Measurements from ENCODE around the gene PXK.

Gene PXK

DNA sequence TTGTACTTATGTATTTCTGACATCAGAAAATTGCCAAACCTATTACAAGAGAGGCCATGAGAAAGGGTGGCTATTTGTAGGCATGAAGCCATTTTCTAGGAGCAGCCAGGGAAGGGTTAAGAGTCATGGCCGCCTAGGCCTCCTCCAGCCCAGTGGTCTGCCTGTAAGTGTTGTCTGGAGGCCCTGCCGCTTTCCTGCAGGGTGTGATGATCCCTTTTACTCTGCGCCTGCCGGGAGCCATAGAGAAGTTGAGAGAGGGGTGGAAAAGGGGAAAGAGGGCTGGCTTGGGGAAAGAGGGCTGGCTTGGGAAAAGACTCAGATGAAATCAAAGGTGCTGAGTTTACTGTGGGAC is 130.1 kb downstream of the PXK start:
- Histone ChIP-seq H3K9me3 (replicated peaks; ENCODE audit: insufficient read depth, low read length) (no peaks in the 10 kb centered on the region), H3K9ac (ENCODE audit: low read length) (no peak overlapping the region), H3K4me2 (ENCODE audit: low read depth, low read length) (no peak overlapping the region), H3K4me3 (ENCODE audit: low read length) (no peak overlapping the region), H3K79me2 (ENCODE audit: low read length) (no peaks in the 10 kb centered on the region), H4K20me1 (ENCODE audit: insufficient read depth, low read length) (no peaks in the 10 kb centered on the region), H3K27me3 (replicated peaks; ENCODE audit: insufficient read depth, low read length) (no peaks in the 10 kb centered on the region), H3F3A (ENCODE audit: insufficient read depth, low read length) (no peaks in the 10 kb centered on the region), H3K27ac (ENCODE audit: low read length) (no peak overlapping the region), H3K4me1 (ENCODE audit: low read length) (no peaks in the 10 kb centered on the region), H3K9me2 (replicated peaks; ENCODE audit: insufficient read depth, low read length) (no peaks in the 10 kb centered on the region), H2AFZ (ENCODE audit: low read length) (no peak overlapping the region), H3K36me3 (replicated peaks; ENCODE audit: insufficient read depth, low read length) (no peaks in the 10 kb centered on the region)
- TF ChIP-seq EZH2phosphoT487 (IDR thresholded peaks at IDR 0.05; ENCODE audit: low read length) (no peak), EZH2 (optimal IDR thresholded peaks at IDR 0.05; ENCODE audit: low read depth, low read length) (no peak)
- TF ChIP-seq, protein P1, sequence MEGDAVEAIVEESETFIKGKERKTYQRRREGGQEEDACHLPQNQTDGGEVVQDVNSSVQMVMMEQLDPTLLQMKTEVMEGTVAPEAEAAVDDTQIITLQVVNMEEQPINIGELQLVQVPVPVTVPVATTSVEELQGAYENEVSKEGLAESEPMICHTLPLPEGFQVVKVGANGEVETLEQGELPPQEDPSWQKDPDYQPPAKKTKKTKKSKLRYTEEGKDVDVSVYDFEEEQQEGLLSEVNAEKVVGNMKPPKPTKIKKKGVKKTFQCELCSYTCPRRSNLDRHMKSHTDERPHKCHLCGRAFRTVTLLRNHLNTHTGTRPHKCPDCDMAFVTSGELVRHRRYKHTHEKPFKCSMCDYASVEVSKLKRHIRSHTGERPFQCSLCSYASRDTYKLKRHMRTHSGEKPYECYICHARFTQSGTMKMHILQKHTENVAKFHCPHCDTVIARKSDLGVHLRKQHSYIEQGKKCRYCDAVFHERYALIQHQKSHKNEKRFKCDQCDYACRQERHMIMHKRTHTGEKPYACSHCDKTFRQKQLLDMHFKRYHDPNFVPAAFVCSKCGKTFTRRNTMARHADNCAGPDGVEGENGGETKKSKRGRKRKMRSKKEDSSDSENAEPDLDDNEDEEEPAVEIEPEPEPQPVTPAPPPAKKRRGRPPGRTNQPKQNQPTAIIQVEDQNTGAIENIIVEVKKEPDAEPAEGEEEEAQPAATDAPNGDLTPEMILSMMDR (IDR thresholded peaks at IDR 0.05; ENCODE audit: low read length) = no peak
- DNase-seq = no peak

DNA sequence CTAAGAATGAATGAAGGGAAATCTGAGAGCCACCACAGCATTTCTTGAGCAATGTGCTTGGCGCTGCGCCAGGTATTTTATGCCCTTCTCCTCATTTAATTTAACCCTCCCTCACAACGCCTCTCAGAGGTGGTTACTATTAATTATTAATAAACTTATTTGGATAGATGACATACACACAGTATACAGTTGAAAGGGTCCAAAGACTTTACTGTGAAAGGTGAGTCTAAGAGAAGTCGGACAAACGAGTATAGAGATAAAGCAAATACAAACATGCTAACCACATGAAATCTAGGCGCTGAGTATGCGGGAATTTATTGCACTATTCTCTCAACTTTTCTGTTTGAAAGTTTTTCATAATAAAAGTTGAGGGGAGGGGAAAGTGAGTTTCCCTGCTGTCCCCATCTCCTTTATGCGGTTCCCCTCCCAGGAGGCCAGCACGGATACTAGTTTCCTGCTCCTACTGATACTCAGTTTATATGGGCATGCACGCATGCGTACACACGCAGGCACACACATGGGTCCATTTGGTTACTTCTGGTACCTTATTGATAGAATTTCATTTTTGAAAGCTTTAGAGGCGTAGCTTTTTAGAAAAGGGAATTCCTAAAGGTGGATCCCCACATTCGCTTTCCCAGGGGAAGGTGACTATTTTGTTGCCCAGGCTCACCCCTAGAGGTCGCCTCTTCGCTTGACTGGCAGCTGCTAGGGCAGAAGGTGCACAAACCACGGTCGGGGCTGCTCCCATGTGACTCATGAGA is 130.7 kb downstream of the PXK start:
- no peaks in the 10 kb centered on the region for H3K36me3 ChIP-seq (replicated peaks; ENCODE audit: insufficient read depth, low read length)
- no peak overlapping the region for H3K4me3 ChIP-seq (ENCODE audit: low read length)
- H2AFZ ChIP-seq (ENCODE audit: low read length) = no peak overlapping the region
- no peaks in the 10 kb centered on the region for H3K9me3 ChIP-seq (replicated peaks; ENCODE audit: insufficient read depth, low read length)
- no peaks in the 10 kb centered on the region for H3K27me3 ChIP-seq (replicated peaks; ENCODE audit: insufficient read depth, low read length)
- H3K4me1 ChIP-seq (ENCODE audit: low read length) = no peaks in the 10 kb centered on the region
- H3F3A ChIP-seq (ENCODE audit: insufficient read depth, low read length) = no peaks in the 10 kb centered on the region
- H3K27ac ChIP-seq (ENCODE audit: low read length) = no peak overlapping the region
- peak; percentile 75 for DNase-seq
- H3K9ac ChIP-seq (ENCODE audit: low read length) = no peak overlapping the region
- H3K4me2 ChIP-seq (ENCODE audit: low read depth, low read length) = peak overlapping the region; percentile 45; the same call in 1 of the 2 replicates
- TF ChIP-seq, protein P1 (IDR thresholded peaks at IDR 0.05; ENCODE audit: low read length) = peak; percentile 93
- TF ChIP-seq EZH2 (optimal IDR thresholded peaks at IDR 0.05; ENCODE audit: low read depth, low read length) = no peak
- H3K79me2 ChIP-seq (ENCODE audit: low read length) = no peaks in the 10 kb centered on the region
- no peaks in the 10 kb centered on the region for H3K9me2 ChIP-seq (replicated peaks; ENCODE audit: insufficient read depth, low read length)
- H4K20me1 ChIP-seq (ENCODE audit: insufficient read depth, low read length) = no peaks in the 10 kb centered on the region

DNA sequence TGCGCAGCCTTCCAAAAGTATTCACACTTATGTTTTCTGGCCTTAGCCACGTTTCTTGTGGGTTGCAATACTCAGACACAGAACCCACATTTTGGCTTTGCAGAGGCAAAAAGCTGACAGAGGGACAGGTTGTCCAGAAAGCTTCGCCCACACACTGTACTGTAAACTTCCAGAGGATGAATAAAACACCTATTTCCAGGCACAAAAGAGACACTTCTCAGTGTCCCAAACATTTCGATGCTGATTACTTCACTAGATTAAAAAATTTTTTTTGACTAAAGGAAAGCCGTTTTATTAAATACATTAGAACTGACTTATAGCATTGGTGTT is 131.2 kb downstream of the PXK start:
- Histone ChIP-seq H3K4me3 (ENCODE audit: low read length) (no peak overlapping the region), H3K4me2 (ENCODE audit: low read depth, low read length) (peak overlapping the region; percentile 45; the same call in 1 of the 2 replicates), H3K4me1 (ENCODE audit: low read length) (no peaks in the 10 kb centered on the region), H3K27ac (ENCODE audit: low read length) (no peak overlapping the region), H2AFZ (ENCODE audit: low read length) (no peak overlapping the region), H3K27me3 (replicated peaks; ENCODE audit: insufficient read depth, low read length) (no peaks in the 10 kb centered on the region), H3K9me3 (replicated peaks; ENCODE audit: insufficient read depth, low read length) (no peaks in the 10 kb centered on the region), H3K9me2 (replicated peaks; ENCODE audit: insufficient read depth, low read length) (no peaks in the 10 kb centered on the region), H3K79me2 (ENCODE audit: low read length) (no peaks in the 10 kb centered on the region), H3K36me3 (replicated peaks; ENCODE audit: insufficient read depth, low read length) (no peaks in the 10 kb centered on the region), H3F3A (ENCODE audit: insufficient read depth, low read length) (no peaks in the 10 kb centered on the region), H4K20me1 (ENCODE audit: insufficient read depth, low read length) (no peaks in the 10 kb centered on the region), H3K9ac (ENCODE audit: low read length) (no peak overlapping the region)
- TF ChIP-seq, protein P1 (IDR thresholded peaks at IDR 0.05; ENCODE audit: low read length) = no peak
- no peak for TF ChIP-seq EZH2phosphoT487 (IDR thresholded peaks at IDR 0.05; ENCODE audit: low read length)
- TF ChIP-seq EZH2 (optimal IDR thresholded peaks at IDR 0.05; ENCODE audit: low read depth, low read length) = no peak
- DNase-seq = no peak
